C4-2B (cell line): ENCODE measurements around the gene AEBP1.

Experiments
- H3K27ac ChIP-seq: fragments of 450-650 bp; 2 replicates; pipeline ENCODE4 v1.5.1; 2017
- ZFX ChIP-seq: fragments of 450-650 bp; IDR thresholded peaks from 2 replicates; pipeline ENCODE4 v1.6.1; 2017
- TF ChIP-seq, protein P1 (sequence below): fragments of 450-650 bp; conservative IDR thresholded peaks from 2 replicates; pipeline ENCODE4 v1.5.1; 2017; ENCODE audit warnings: mild to moderate bottlenecking

Gene AEBP1

GRCh38 chr7:44132039-44132438 is 27.9 kb downstream of the AEBP1 start:
- TF ChIP-seq, protein P1, sequence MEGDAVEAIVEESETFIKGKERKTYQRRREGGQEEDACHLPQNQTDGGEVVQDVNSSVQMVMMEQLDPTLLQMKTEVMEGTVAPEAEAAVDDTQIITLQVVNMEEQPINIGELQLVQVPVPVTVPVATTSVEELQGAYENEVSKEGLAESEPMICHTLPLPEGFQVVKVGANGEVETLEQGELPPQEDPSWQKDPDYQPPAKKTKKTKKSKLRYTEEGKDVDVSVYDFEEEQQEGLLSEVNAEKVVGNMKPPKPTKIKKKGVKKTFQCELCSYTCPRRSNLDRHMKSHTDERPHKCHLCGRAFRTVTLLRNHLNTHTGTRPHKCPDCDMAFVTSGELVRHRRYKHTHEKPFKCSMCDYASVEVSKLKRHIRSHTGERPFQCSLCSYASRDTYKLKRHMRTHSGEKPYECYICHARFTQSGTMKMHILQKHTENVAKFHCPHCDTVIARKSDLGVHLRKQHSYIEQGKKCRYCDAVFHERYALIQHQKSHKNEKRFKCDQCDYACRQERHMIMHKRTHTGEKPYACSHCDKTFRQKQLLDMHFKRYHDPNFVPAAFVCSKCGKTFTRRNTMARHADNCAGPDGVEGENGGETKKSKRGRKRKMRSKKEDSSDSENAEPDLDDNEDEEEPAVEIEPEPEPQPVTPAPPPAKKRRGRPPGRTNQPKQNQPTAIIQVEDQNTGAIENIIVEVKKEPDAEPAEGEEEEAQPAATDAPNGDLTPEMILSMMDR = no peak
- TF ChIP-seq ZFX = no peak
- no peak overlapping the region for H3K27ac ChIP-seq

GRCh38 chr7:44133295-44133694 is 29.1 kb downstream of the AEBP1 start:
- H3K27ac ChIP-seq = no peak overlapping the region
- no peak for TF ChIP-seq ZFX
- TF ChIP-seq, protein P1 = no peak

DNA sequence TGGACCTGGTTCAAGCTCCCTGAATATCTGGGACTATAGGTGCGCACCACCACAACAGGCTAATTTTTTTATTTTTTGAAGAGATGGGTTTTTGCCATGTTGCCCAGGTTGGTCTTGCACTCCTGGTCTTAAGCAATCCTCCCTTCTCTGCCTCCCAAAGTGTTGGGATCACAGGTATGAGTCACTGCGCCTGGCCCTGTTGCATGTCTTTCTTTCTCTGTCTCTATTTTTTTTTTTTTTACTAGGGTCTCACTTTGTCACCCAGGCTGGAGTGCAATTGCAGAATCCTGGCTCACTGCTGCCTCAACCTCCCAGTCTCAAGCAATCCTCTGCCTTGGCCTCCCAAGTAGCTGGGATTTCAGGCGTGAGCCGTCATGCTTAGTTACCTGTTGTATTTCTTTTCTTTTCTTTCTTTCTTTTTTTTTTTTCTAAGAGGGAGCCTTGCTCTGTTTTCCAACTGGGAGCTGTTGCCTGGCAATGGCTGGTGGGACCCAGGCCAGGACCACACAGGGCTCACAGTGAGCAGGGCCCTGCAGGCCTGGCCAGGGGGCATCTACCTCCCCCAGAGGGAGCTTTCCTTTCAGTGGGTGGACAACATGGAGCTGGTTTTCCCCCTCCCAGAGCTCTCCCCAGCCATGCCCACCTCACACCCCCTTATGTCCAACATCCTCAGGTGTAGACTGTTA is 30.9 kb downstream of the AEBP1 start:
- H3K27ac ChIP-seq = no peak overlapping the region
- no peak for TF ChIP-seq ZFX
- TF ChIP-seq, protein P1 = no peak

- H3K27ac ChIP-seq = no peak overlapping the region
- TF ChIP-seq, protein P1 = no peak
- TF ChIP-seq ZFX = no peak
These were observed 32.6 kb downstream of the AEBP1 start for GRCh38 chr7:44136731-44137130.

GRCh38 chr7:44138698-44139097 is 34.6 kb downstream of the AEBP1 start:
- TF ChIP-seq, protein P1 = no peak
- no peak for TF ChIP-seq ZFX

GRCh38 chr7:44139311-44140010 is 35.3 kb downstream of the AEBP1 start:
- H3K27ac ChIP-seq = no peak overlapping the region
- no peak for TF ChIP-seq ZFX
- TF ChIP-seq, protein P1 = no peak

More at GRCh38 chr7:44138698-44139097, 34.6 kb downstream of the AEBP1 start:
- no peak overlapping the region for H3K27ac ChIP-seq

- H3K27ac ChIP-seq = no peak overlapping the region
- no peak for TF ChIP-seq ZFX
- TF ChIP-seq, protein P1 = no peak
These were observed 36.2 kb downstream of the AEBP1 start for GRCh38 chr7:44140341-44140740.
